C4-2B (cell line): Measurements from ENCODE around the gene THBS3.
"Not testable (repeated sequence)": the region's sequence is repeated elsewhere in the genome, so short reads cannot be mapped to it uniquely, and the experiment has no call there.

ENCODE experiments used
- ZFX ChIP-seq: fragments of 450-650 bp; IDR thresholded peaks from 2 replicates; pipeline ENCODE4 v1.6.1; 2017
- TF ChIP-seq, protein P1 (sequence below): fragments of 450-650 bp; conservative IDR thresholded peaks from 2 replicates; pipeline ENCODE4 v1.5.1; 2017; ENCODE audit warnings: mild to moderate bottlenecking

DNA sequence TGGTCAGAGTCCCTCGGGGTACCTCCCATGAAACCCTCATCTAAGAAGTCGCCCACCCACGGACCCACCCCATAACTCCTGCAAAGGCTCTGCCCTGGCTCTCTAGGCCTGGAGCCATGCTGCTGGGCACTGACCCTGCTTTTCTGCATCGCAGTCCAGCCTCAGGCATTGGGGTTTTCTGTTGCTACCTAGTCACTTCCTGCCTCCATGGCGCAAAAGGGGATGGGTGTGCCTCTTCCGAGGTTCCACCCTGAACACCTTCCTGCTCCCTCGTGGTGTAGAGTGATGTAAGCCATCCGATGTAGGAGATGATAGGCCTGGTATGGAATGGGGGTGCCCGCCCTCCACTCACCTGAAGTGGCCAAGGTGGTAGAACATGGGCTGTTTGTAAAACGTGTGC is 7.0 kb upstream of the THBS3 start:
- TF ChIP-seq, protein P1, sequence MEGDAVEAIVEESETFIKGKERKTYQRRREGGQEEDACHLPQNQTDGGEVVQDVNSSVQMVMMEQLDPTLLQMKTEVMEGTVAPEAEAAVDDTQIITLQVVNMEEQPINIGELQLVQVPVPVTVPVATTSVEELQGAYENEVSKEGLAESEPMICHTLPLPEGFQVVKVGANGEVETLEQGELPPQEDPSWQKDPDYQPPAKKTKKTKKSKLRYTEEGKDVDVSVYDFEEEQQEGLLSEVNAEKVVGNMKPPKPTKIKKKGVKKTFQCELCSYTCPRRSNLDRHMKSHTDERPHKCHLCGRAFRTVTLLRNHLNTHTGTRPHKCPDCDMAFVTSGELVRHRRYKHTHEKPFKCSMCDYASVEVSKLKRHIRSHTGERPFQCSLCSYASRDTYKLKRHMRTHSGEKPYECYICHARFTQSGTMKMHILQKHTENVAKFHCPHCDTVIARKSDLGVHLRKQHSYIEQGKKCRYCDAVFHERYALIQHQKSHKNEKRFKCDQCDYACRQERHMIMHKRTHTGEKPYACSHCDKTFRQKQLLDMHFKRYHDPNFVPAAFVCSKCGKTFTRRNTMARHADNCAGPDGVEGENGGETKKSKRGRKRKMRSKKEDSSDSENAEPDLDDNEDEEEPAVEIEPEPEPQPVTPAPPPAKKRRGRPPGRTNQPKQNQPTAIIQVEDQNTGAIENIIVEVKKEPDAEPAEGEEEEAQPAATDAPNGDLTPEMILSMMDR: not testable (repeated sequence)
- not testable (repeated sequence) for TF ChIP-seq ZFX
